Measurements from ENCODE around the gene PLCD4. TPM values are rescaled to one million over a fixed set of nuclear protein-coding genes. Genes with fewer than 3 reads are reported as not detected.

The PLCD4 gene
- total RNA-seq = 0.08 and 0.27 TPM in 2 replicates

DNA sequence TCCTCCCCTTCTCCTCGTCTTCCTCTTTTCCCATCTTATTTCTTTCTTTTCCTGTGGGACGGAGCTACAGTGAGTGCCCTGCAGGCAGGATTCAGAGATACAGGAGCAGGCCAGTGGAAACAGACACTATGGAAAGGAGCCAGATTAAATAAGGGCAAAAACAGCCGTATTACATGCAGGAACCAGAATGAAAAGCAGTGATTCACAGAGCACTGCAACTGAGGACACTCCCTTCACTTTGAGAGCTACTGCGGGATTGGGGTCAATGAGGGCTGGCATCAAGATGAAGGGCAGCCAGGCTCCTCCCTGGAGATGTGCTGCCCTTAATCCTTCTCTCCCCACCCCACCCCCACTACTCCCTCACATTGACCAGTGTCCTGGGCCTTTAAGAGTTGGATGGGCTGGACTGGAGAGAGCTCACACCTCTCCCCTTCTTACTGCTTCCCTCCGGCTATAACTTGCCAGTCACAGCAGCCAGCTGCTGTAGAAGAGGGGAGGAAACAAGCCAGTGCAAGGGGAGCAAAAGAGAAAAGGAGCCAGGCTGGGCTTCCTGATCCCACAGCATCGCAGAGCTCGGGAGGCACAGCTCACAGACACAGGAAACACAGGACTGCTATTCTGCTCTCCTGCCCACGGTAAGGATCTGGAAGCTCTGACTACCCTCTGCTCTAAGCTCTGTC, at the start of gene PLCD4:
TSS of gene PLCD4 (plus strand) at position 464 of the 680 bp plus-strand sequence. CDS start 7,841 bp downstream, outside the sequence.
- Histone ChIP-seq H3K27me3 (ENCODE audit: control insufficient read depth, insufficient read depth, low read length) (no peaks in the 10 kb centered on the region), H3K4me3 (ENCODE audit: low read depth, low read length) (peak within 1 kb of the TSS; percentile 29), H3K36me3 (ENCODE audit: control insufficient read depth, insufficient read depth, low read length) (no peaks in the 10 kb centered on the region)
- TF ChIP-seq, protein P1, sequence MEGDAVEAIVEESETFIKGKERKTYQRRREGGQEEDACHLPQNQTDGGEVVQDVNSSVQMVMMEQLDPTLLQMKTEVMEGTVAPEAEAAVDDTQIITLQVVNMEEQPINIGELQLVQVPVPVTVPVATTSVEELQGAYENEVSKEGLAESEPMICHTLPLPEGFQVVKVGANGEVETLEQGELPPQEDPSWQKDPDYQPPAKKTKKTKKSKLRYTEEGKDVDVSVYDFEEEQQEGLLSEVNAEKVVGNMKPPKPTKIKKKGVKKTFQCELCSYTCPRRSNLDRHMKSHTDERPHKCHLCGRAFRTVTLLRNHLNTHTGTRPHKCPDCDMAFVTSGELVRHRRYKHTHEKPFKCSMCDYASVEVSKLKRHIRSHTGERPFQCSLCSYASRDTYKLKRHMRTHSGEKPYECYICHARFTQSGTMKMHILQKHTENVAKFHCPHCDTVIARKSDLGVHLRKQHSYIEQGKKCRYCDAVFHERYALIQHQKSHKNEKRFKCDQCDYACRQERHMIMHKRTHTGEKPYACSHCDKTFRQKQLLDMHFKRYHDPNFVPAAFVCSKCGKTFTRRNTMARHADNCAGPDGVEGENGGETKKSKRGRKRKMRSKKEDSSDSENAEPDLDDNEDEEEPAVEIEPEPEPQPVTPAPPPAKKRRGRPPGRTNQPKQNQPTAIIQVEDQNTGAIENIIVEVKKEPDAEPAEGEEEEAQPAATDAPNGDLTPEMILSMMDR (IDR thresholded peaks at IDR 0.05; ENCODE audit: insufficient read depth, low read length, poor library complexity, severe bottlenecking) = no peak
- DNase-seq (ENCODE audit: low read depth) = peak; percentile 35

DNA sequence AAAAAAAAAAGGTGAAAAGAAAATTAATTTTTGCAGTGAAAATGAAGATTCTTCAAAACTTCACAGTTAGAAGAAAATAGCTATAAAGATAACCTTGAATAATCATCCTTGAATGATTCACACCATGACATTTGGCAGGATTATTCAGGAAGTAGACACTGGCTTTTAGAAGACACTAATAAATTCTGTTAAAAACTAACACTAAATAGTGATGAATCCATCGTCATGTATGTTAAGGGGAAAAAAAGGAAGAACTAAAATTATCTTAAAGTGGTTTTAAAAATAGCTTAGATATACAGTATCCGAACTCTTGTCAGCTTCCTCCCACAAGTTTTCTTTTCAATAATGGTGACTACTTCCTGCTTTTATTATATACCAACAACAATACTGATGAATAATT, 49.8 kb upstream of the PLCD4 start:
- H3K4me3 ChIP-seq (ENCODE audit: low read depth, low read length) = no peak overlapping the region
- no peaks in the 10 kb centered on the region for H3K27me3 ChIP-seq (ENCODE audit: control insufficient read depth, insufficient read depth, low read length)
- TF ChIP-seq, protein P1 (IDR thresholded peaks at IDR 0.05; ENCODE audit: insufficient read depth, low read length, poor library complexity, severe bottlenecking) = no peak
- H3K36me3 ChIP-seq (ENCODE audit: control insufficient read depth, insufficient read depth, low read length) = peaks cover 1% of the 10 kb centered on the region
- DNase-seq (ENCODE audit: low read depth) = no peak

DNA sequence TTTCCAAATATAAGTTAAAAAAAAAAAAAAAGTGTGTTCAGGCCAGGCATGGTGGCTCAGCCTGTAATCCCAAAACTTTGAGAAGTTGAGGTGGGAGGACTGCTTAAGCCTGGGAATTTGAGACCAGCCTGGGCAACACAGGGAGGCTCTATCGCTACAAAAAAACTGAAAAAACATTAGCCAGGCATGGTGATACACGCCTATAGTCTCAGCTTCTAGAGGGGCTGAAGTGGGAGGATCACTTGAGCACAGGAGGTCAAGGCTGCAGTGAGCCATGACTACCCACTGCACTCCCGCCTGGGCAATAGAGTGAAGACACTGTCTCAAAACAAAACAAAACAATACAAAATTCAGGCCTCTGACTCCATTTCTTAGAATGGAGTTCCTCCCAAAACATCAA, 48.7 kb upstream of the PLCD4 start:
- Histone ChIP-seq H3K36me3 (ENCODE audit: control insufficient read depth, insufficient read depth, low read length) (no peaks in the 10 kb centered on the region), H3K27me3 (ENCODE audit: control insufficient read depth, insufficient read depth, low read length) (no peaks in the 10 kb centered on the region), H3K4me3 (ENCODE audit: low read depth, low read length) (no peak overlapping the region)
- DNase-seq (ENCODE audit: low read depth) = no peak
- TF ChIP-seq, protein P1 (IDR thresholded peaks at IDR 0.05; ENCODE audit: insufficient read depth, low read length, poor library complexity, severe bottlenecking) = no peak

DNA sequence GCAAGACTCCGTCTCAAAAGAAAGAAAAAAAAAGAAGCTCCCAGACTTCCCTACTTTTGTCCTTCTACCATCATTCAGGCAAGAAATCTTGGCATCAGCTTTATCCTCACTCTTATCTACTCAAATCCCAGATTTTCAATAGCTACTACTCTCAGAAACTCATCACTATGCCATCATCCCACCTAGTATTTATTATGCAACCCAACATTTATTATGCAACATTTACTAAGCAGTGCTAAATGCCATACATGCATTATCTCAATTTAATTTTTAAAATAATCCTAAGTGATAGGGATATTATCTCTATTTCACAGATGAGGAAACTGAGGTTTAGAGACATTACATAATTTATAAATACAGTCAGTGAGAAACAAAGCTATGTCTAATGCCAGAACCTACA, 43.6 kb upstream of the PLCD4 start:
- TF ChIP-seq, protein P1 (IDR thresholded peaks at IDR 0.05; ENCODE audit: insufficient read depth, low read length, poor library complexity, severe bottlenecking) = no peak
- Histone ChIP-seq H3K36me3 (ENCODE audit: control insufficient read depth, insufficient read depth, low read length) (no peaks in the 10 kb centered on the region), H3K4me3 (ENCODE audit: low read depth, low read length) (no peak overlapping the region), H3K27me3 (ENCODE audit: control insufficient read depth, insufficient read depth, low read length) (no peaks in the 10 kb centered on the region)
- DNase-seq (ENCODE audit: low read depth) = no peak

DNA sequence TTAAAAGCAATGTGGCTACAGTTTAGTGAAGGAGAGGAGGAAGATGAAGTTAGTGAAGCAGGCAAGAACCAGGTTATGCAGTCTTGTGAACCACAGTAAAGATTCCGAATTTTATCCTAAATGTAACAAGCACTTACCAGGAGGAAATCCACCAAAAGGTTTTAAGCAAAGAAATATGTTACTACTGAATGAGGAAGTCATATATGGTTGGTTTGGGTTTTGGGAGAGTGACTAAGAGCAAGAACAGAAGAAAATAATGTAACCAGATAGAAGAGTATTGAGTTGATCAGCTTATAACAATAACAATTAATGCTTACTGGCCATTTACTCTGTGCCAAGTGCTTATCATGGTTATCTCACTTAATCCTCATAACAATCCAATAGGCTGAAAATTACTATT, 41.4 kb upstream of the PLCD4 start:
- TF ChIP-seq, protein P1 (IDR thresholded peaks at IDR 0.05; ENCODE audit: insufficient read depth, low read length, poor library complexity, severe bottlenecking) = no peak
- H3K36me3 ChIP-seq (ENCODE audit: control insufficient read depth, insufficient read depth, low read length) = no peaks in the 10 kb centered on the region
- no peak overlapping the region for H3K4me3 ChIP-seq (ENCODE audit: low read depth, low read length)
- DNase-seq (ENCODE audit: low read depth) = no peak
- no peaks in the 10 kb centered on the region for H3K27me3 ChIP-seq (ENCODE audit: control insufficient read depth, insufficient read depth, low read length)

DNA sequence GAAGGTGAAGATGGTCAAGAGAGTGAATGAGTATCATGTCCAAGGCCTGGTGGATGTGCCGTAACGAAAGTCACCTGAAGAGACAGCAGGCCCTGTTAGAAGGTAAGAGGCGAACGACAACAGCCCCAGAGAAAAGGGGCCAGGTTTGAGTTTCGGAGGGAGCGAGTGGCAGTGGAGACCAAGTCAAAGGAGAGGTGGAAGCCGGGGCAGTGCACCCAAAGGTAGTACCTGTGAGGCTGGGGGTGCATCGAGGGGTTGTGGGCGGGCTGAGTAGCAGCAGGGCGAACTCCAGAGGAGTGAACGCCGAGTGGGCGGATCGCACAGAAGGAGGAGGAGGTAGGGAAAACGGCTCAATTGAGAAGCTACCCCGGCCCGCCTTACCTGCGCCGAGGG, 39.9 kb upstream of the PLCD4 start:
- Histone ChIP-seq H3K36me3 (ENCODE audit: control insufficient read depth, insufficient read depth, low read length) (no peaks in the 10 kb centered on the region), H3K27me3 (ENCODE audit: control insufficient read depth, insufficient read depth, low read length) (no peaks in the 10 kb centered on the region), H3K4me3 (ENCODE audit: low read depth, low read length) (peak overlapping the region; percentile 89)
- TF ChIP-seq, protein P1 (IDR thresholded peaks at IDR 0.05; ENCODE audit: insufficient read depth, low read length, poor library complexity, severe bottlenecking) = no peak
- DNase-seq (ENCODE audit: low read depth) = no peak

All from kidney epithelial cell (primary cell).